ENCODE data around the gene INO80B. TPM values are rescaled to one million over a fixed set of nuclear protein-coding genes. Genes with fewer than 3 reads are reported as not detected.
A peak's percentile ranks its signal among the peaks of the same experiment; 100 is the strongest.

INO80B gene
- total and polyA plus RNA-seq, 2 of the 8 experiments (the other 6 are each of a cell fraction or from before 2014, with no cell fraction given), result 3.9 to 18.5 TPM

- Histone ChIP-seq H3K27ac (ENCODE audit: low read depth, low read length) (0 out of 2 replicates have a peak overlapping the region, but pooled peaks have one; percentile 4), H4K5ac (ENCODE audit: insufficient read length, low read depth, low read length) (no peak overlapping the region), H3K9me3 (ENCODE audit: insufficient read depth in 2 of 2, low read depth in 1 of 2, low read length in 1 of 2) (no peaks in the 10 kb centered on the region), H4K8ac (ENCODE audit: extremely low read depth, insufficient read depth, low read length) (no peak overlapping the region; the same call in 1 of the 2 replicates), H2BK20ac (ENCODE audit: low read length) (no peak overlapping the region), H3K9ac (replicated peaks in 1 of 4; ENCODE audit: extremely low read depth in 1 of 4, low read depth in 3 of 4, low read length in 3 of 4) (no peak overlapping the region), H3K23me2 (ENCODE audit: low read depth, low read length) (peaks cover 3% of the 10 kb centered on the region; the same call in 1 of the 2 replicates), H3K4me1 (replicated peaks in 1 of 4; ENCODE audit: control insufficient read depth in 3 of 4, insufficient read depth in 4 of 4, low read length in 3 of 4) (peaks cover 4 to 24% (median 16%) of the 10 kb centered on the region in 4 experiments; a peak in 6 of 7 replicates), H3K79me2 (ENCODE audit: control insufficient read depth in 1 of 2, insufficient read depth in 2 of 2, low read length in 2 of 2) (peaks cover 4 to 47% of the 10 kb centered on the region in 2 experiments; a peak in 2 of 4 replicates), H3K79me1 (ENCODE audit: low read depth, low read length) (peaks cover 22% of the 10 kb centered on the region), H3K4me3 (ENCODE audit: extremely low read depth in 1 of 4, insufficient read depth in 2 of 4, low read depth in 3 of 4, low read length in 4 of 4) (no peak overlapping the region), H3K4ac (replicated peaks; ENCODE audit: insufficient read length, low read depth, low read length) (no peak overlapping the region), H3K27me3 (replicated peaks in 1 of 4; ENCODE audit: control insufficient read depth in 3 of 4, extremely low read depth in 1 of 4, insufficient read depth in 3 of 4, low read length in 3 of 4) (no peaks in the 10 kb centered on the region), H3K23ac (ENCODE audit: insufficient read length) (no peak overlapping the region), H2AK5ac (ENCODE audit: low read depth, low read length) (no peak overlapping the region), H3K4me2 (ENCODE audit: insufficient read depth in 1 of 2, low read depth in 2 of 2, low read length in 2 of 2) (no peak overlapping the region), H2AFZ (ENCODE audit: low read length) (no peak overlapping the region), H3K36me3 (ENCODE audit: control insufficient read depth in 2 of 4, insufficient read depth in 4 of 4, low read length in 3 of 4) (peaks cover 7 to 18% (median 13%) of the 10 kb centered on the region in 4 experiments), H2BK120ac (replicated peaks; ENCODE audit: low read depth, low read length) (no peak overlapping the region), H2BK5ac (ENCODE audit: low read depth, low read length) (peak overlapping the region; percentile 83; the same call in 1 of the 2 replicates), H2BK12ac (ENCODE audit: low read depth, low read length) (no peak overlapping the region), H2BK15ac (ENCODE audit: low read length) (no peak overlapping the region; the same call in 1 of the 2 replicates), H3K14ac (ENCODE audit: insufficient read length) (no peak overlapping the region), H4K20me1 (replicated peaks in 1 of 2; ENCODE audit: control insufficient read depth in 1 of 2, insufficient read depth in 2 of 2, low read length in 2 of 2) (peaks cover 6 to 20% of the 10 kb centered on the region in 2 experiments), H4K91ac (replicated peaks; ENCODE audit: insufficient read length, low read length) (no peak overlapping the region), H3K56ac (replicated peaks; ENCODE audit: insufficient read length, low read depth, low read length) (no peak overlapping the region), H3K18ac (ENCODE audit: extremely low read depth, low read length) (no peak overlapping the region)
- DNase-seq (ENCODE audit: low read depth in 1 of 2, low spot score in 2 of 2) (no peak), FAIRE-seq (no peak)
- WGBS, 2 experiments (ENCODE audit: extremely low coverage in 1 of 2, insufficient coverage in 1 of 2, insufficient read length in 1 of 2, insufficient replicate concordance in 2 of 2, low coverage in 1 of 2, low lambda C conversion rate in 2 of 2, missing lambda C conversion rate in 1 of 2), result 96% methylated on average over 37 of the region's 43 CpGs; no CpG with 5 or more reads in 1 of the 2 experiments
- ChIA-PET POLR2A (ENCODE audit: partially characterized antibody) (interaction anchor here (1.0 to 3.2 kb wide), 6 partner anchors 10 to 231 kb away, joined by 3 to 27 read pairs (median 5); partner anchors contain the start of genes C2orf81, INO80B and WDR54), CTCF (ENCODE audit: partially characterized antibody) (no interaction called here)
- TF ChIP-seq BACH1 (IDR thresholded peaks at IDR 0.05; ENCODE audit: low read length) (no peak), HDAC2 (IDR thresholded peaks at IDR 0.05; ENCODE audit: borderline replicate concordance in 1 of 2, low read depth in 2 of 2, low read length in 2 of 2) (no peak), TAF1 (IDR thresholded peaks at IDR 0.05; ENCODE audit: low read depth, low read length) (no peak), SP4 (IDR thresholded peaks at IDR 0.05; ENCODE audit: low read length) (no peak), SIRT6 (IDR thresholded peaks at IDR 0.05; ENCODE audit: low read length) (no peak), JUN (IDR thresholded peaks at IDR 0.05; ENCODE audit: low read depth, low read length) (no peak), RNF2 (IDR thresholded peaks at IDR 0.05; ENCODE audit: borderline replicate concordance, low read depth, low read length, missing control alignments, poor library complexity, severe bottlenecking) (no peak), BCL11A (IDR thresholded peaks at IDR 0.05; ENCODE audit: low read depth in 2 of 2, low read length in 2 of 2) (no peak), RAD21 (IDR thresholded peaks at IDR 0.05 in 1 of 2, conservative IDR thresholded peaks at IDR 0.05 in 1 of 2; ENCODE audit: low read depth in 2 of 2, low read length in 2 of 2) (no peak), NRF1 (IDR thresholded peaks at IDR 0.05; ENCODE audit: low read depth, low read length) (no peak), RXRA (IDR thresholded peaks at IDR 0.05; ENCODE audit: insufficient read depth, low read depth, low read length) (no peak)
These were observed 18.6 kb upstream of the INO80B start for GRCh38 chr2:74436111-74436805.
